Heart left ventricle (tissue), 13 donors: ENCODE results near the gene PRDM11.

Experiments
- CTCF ChIP-seq, 12 donors: fragments of 200-600 bp; sonication (generic) in 4 of 12; IDR thresholded peaks; one replicate each; pipeline versions ENCODE4 v1.5.0 to v1.8.0; 2018 to 2022; ENCODE audit warnings: antibody characterized with exemption in 12 of 12, mild to moderate bottlenecking in 5 of 12
- POLR2A ChIP-seq, 2 donors: fragments of 450-650 bp; IDR thresholded peaks; one replicate each; pipeline ENCODE4 v1.6.1; 2017; ENCODE audit warnings: antibody characterized with exemption in 2 of 2, mild to moderate bottlenecking in 2 of 2, moderate library complexity in 2 of 2
- donor health status: ischemic (EF 13 %, LVEDD 7.1; RV severe dilation, severe dysfunction).
- donor health status: DM: no; HTN: yes; CAD: no.
- donor health status: DM: no; HTN: no; CAD: no.
- donor health status: ischemic (EF 25% LVEDD 6.9; RV normal size, moderate dysfunction).
- donor health status: ischemic (EF 25% LVEDD 5.7; RV mildly dilated, moderate dysfunction).
- donor health status: ischemic (EF 35%, LVEDD 5.7; RV mildly dilated, moderate dysfunction).
- donor health status: nonischemic (EF 11% LVEDD 7.7; RV severe dilation, severe dysfunction).
- donor health status: DM: yes; HTN: yes; CAD: no.
- donor health status: PGD.
- donor health status: ischemic (EF 29% LVEDD 5.4; RV normal size, mild dysfunction).
- donor health status: nonischemic (EF 23%, LVEDD 6.1; RV moderate dilation, normal function).

DNA sequence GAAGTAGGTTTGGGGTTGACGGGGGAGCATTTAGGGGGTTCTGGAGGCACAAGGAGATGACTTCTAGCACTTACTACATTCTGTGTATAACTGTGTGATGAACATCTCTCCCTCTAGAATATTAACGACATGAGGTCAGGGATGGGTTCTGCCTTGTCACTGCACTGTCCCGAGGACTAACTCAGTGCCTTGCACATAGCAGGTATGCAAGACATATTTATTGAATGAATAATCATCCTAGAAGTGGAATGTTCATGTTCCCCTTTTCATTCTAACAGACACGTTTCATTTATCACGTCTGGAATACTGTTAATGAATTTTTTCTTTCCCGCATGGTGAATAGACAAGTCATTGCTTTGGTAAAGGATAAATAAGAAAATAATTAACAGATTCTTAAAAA lies 127.1 kb downstream of the PRDM11 start:
- TF ChIP-seq POLR2A (IDR thresholded peaks at IDR 0.05): no peak
- no peak for TF ChIP-seq CTCF (IDR thresholded peaks at IDR 0.05)
